Measurements from ENCODE around the gene MAX.

MAX gene

DNA sequence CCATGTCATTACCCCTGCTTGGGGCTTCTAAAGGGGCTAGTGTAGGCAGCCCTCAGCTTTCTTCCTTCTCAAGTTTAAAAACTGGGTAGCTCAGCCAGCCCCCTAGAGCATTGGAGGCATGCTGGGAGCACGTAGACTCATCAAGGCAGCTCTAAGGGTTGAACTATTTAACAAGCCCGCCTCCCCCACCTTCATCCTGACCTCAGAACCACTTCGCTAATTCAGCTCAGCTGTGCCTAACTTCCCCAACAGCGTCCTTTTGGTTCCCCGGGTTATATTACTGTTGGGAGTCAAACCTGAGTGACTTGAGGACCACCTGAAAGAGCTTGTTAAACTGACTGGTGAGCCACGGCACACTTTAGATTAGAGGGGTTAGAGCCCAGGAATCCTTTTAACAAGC, 30.1 kb downstream of the MAX start:
- DNase-seq, result no peak

- no peak for DNase-seq
These were observed 30.8 kb downstream of the MAX start for GRCh38 chr14:65071544-65071943.

GRCh38 chr14:65070471-65070976, 31.8 kb downstream of the MAX start:
- peak; percentile 95 for DNase-seq

- no peak for DNase-seq
These were observed 32.4 kb downstream of the MAX start for GRCh38 chr14:65069874-65070413.

- no peak for DNase-seq
These were observed 36.6 kb downstream of the MAX start for GRCh38 chr14:65065719-65066118.

DNA sequence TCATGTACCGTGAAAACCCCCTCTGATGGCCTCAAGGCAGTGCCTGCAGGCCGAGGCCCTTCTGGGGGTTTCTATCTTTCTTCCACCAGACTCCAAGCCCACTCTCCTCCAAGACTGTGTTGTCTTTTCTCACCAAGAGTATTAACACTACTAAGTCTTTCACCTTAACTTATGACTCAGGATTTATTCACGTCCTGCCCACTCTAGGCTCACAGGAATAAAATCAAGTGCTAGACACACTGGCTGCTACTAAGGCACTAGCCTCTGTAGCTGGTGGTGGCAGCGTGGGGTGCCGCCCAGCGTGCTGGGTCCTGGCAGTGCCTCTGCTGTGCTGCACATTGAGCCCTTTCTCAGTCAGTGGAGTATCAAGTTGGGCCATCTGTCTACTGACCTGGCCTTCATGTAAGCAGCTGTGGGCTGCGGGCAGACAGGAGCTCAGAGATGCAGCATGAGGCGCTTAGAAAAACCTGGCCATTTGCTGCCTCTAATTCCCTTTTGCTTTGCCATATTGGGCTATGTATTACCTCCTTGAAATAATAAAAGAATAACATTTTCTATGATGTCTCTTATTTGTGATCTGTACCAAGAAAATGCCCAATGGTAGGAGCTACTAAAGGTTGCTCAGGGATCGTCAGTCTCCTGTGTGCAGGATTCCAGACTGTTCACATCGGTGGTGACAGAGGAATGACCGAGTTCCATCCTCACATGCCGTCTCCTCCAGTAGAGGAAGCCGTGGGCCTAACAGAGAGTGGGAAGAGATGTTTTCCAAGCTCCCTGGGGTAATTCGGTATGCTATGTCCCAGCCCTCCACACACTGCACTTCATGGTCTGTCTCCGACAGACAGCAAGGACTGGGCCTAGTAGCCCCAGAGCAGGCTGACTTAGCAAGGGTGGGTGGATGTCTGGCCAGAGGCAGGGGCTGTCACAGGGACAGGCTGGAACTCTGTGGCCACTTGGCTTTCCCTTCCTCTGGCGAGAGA, 39.9 kb downstream of the MAX start:
- DNase-seq, result no peak

DNA sequence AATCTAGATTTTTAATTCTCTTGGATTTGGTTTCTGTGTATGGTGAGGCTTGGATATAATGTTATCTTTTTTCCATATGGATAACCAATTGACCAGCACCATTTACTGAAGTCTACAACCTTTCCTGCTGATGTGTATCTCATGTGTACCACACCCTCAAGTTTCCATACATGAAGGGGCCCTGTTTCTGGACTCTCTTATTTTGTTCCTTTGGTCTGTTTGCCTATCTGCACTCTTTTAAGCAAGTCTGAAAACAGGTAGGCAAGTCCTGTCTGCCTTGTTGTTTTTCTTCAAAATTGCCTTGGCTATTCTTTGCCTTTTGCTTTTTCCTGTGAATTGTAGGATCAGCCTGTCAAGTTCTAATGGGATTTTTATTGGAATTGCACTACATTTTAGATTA, 44.6 kb downstream of the MAX start:
- DNase-seq, result no peak

GRCh38 chr14:65054471-65055085, 47.7 kb downstream of the MAX start:
- no peak for DNase-seq

DNA sequence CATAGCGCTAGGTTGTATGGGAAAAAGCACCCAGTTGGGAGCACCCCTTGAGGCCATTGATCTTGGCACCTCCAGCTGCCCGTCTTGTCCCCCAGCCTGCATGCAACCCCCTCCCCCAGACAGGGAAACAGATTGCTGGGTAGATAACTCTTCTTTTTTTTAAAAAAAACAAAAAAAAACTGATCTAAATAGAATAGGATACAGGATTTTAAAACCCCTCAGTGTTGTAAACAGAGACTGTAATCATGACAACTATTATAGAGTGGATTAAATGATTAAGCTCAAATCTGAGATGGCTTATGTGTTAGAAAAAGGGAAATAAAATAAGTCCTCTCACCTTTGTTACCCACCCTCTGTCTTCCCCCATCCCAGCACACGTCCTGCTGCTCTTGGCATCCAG, 48.9 kb downstream of the MAX start:
- DNase-seq, result no peak

DNA sequence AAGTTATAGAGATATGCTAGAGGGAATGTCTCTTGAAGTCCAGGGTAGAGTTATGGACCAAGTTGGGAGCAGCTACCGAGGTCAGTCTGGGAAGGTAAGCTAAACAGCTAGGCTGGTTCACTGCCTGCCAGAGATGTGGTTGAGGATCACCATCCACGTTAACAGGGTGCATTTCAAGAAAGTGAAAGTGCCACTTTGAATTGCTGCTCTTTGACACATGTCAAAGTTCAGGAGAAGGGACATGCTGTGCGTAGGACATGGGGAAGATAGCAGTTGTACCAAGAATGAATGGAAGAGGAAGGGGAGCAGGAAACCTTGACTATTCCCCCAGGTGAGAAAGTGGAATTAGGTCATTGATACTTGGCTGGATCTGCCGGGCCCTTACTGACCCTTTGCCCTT, 49.5 kb downstream of the MAX start:
- no peak for DNase-seq

DNA sequence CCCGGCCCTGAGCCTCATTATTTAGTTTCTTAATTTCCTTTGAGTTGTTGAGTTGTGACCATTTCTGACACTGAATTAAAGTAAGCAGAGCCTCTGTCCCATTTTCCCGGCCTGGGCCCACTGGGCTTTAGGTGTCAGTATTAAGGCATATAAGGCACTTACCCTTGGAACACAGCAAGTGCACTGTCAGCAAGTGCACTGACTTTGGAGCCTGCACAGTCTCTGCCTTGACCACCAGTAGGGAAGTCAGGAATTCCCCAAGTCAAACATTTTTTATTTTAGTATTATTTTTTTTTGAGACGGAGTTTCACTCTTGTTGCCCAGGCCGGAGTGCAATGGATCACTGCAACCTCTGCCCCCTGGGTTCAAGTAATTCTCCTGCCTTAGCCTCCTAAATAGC, 56.6 kb downstream of the MAX start:
- no peak for DNase-seq

- DNase-seq, result no peak
These were observed 57.3 kb downstream of the MAX start for GRCh38 chr14:65045006-65045405.

DNA sequence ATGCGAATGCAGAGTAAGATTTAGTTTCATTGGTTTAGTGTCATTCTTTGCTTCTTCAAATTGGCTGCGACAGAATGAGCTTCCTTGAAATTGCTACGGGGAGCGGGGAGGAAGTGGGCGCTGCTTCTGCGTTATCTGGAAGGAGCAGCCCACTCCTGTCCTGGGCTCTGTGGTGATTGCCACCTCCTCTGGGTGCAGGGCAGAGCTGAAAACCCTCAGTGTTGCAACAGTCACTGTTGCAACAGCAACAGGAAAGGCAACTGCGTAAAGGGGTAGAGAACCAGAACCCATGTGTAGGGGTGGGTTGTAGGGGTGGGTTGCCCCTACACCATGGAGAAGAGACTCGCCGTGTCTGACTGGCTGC, 57.7 kb downstream of the MAX start:
- no peak for DNase-seq

DNA sequence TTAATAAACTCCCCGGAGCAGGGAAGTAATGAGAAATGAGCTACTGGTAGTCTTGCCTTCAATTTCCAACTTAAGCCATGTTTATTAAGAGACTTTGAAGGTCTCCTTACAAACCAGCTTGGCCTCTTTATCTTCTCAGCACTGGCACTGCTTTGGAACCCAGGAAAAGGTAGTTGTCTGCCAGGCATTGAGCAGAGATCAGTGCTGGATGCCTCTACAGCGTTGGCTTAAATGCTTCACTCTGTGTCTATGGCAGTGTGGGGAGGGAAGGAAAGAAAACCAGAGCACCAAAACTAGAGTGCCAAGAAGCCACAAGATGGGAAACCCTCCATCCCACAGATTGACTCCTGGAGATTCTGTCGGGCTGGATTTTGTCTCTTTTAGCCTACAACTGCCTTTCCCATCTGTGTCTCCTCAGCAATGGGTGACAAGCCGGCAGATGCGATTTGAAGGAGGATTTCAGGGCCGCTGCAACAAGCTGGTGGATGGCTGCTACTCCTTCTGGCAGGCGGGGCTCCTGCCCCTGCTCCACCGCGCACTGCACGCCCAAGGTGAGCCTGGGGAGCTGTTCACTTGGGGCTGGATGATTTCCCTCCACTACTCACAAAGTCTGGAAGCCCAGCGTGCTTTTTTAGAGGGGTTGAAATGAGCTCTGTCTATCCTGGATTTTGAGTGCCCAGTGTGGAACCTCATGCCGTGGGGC, 58.3 kb downstream of the MAX start:
- no peak for DNase-seq

DNA sequence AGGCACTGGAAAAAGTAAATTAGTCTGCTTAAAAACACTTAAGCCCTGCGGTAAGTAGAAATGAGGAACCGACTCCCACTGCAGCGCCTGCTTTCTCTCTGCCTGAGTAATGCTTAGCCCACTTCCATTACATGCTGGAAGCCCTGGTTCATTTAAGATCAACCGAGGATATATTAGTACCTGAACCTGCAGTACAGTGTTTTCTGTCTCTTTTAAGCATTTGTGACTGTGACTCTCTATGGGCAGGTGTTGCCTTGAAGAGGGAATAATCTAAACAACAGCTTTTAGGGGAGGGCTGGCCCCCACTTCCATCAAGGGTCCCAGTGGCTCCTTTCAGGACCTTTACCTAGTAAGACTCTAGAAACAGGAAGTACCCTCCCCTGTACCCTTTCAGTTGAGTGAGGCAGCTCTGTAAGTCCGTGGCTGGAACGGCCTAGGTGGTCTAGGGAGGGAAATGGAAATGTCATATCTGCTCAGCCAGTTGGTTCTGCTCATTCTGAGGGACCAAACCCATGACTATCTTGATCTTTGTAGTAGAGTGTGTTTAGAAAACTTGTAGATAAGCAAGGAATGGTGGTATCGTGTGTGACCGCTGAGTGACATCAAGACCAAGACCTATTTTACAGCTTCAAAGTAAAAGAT, 59.5 kb downstream of the MAX start:
- DNase-seq, result no peak

GRCh38 chr14:65042296-65042695, 60.0 kb downstream of the MAX start:
- no peak for DNase-seq

GRCh38 chr14:65041434-65041915, 60.8 kb downstream of the MAX start:
- no peak for DNase-seq

DNA sequence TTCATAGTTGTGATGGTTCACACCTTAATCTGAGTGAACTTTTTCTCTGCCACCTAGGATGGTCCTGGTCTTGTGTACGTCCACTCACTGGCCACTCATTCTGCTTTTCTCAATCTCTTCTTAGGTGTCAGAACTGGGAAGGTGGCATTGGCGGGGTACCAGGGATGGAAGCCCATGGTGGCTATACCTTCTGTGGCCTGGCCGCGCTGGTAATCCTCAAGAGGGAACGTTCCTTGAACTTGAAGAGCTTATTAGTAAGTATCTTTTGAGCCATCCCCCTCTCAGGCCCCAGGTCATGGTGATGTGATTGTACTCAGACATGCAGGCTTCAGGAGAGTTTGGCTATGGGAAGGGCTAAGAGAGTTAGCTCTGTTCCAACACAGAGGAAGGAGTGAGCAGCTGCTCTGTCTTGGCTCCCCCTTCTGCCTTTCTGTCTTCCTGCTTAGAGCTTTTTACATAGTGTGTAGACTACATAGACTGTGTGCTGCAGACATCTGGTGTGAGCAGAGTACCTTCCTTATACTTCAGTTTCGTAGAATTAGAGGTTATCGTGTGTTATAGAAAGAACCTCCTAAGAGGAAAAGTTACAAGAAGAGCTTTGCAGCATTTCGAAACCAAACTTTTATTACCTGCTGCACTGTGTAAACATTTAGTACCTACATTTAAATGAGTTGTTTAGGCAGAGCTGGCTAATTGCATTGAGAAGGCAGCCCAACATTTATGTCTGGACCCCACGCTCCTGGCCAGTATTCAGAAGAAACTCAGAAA, 61.5 kb downstream of the MAX start:
- DNase-seq, result no peak

DNA sequence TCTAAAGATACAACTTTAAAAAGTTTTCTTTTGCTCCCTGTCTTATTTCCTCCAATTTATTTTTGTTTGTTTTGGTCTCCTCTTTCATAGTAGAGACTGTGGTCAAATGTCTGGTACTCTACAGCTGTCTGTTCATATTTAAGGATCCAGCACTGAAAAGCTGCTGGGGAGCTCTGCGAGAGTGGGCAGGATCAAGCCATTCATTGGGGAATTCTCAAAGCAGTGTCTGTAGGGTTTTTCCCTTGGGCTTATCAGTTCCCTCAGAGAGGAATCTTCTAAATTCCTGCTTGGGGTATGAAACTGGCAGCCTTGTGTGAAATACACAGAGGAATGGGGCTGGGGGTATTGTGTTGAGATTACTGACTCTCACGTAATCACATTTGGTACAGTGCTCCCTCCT, 63.4 kb downstream of the MAX start:
- no peak for DNase-seq

DNA sequence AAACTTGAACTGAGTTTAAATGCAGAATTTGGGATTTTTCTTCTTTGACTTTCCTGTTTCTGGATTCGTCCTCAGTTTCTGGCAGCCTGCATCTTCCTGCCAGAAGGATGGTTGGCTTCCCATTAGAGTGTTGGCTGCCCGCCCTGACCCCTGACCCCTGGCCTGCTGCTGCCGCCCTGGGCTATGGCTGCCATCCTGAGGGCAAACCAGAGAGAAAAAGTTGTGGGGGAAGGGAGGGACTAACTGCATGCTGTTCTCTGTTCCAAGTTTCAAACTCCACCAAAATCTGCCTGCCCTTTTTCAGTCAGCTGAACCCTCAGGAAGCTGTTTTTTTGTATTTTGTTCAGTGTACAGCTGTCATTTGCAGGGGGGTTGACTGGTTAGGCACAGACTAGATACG, 67.3 kb downstream of the MAX start:
- DNase-seq, result no peak

- DNase-seq, result no peak
These were observed 68.3 kb downstream of the MAX start for GRCh38 chr14:65034021-65034420.

DNA sequence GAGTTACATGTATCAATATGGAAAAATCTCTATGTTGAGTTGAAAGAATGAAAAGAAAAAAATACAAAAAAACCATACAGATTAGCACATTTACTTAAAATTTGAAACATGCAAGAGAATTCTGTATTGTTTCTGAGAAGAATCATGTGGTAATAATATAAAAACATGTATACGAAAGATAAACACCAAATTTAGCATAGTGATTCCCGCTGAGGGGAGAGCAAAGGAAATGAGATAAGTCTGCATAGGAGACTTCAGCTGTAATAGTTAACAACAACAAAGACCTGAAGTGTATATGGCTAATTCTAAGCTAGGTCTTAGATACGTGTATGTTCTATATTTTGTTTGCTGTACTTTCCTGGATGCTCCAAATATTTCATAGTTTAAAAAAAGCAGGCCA, 69.1 kb downstream of the MAX start:
- no peak for DNase-seq

All from COR-L47 (cell line).